Peyer's patch (tissue), 4 donors: ENCODE results near the gene FNIP1.

ENCODE experiments used
- POLR2A ChIP-seq, 2 donors: fragments of 450-650 bp; IDR thresholded peaks; one replicate each; pipeline ENCODE4 v1.5.1; 2017; ENCODE audit warnings: antibody characterized with exemption in 2 of 2, mild to moderate bottlenecking in 2 of 2, moderate library complexity in 2 of 2
- TF ChIP-seq, protein P1 (sequence below), 6 experiments: fragments of 450-650 bp in 4 of 6; fragments of 200-600 bp in 2 of 6; sonication (generic) in 1 of 6; IDR thresholded peaks; one replicate each; pipeline ENCODE4 v1.5.1; 2017 to 2019; ENCODE audit warnings: antibody characterized with exemption in 6 of 6, mild to moderate bottlenecking in 3 of 6, moderate library complexity in 1 of 6

DNA sequence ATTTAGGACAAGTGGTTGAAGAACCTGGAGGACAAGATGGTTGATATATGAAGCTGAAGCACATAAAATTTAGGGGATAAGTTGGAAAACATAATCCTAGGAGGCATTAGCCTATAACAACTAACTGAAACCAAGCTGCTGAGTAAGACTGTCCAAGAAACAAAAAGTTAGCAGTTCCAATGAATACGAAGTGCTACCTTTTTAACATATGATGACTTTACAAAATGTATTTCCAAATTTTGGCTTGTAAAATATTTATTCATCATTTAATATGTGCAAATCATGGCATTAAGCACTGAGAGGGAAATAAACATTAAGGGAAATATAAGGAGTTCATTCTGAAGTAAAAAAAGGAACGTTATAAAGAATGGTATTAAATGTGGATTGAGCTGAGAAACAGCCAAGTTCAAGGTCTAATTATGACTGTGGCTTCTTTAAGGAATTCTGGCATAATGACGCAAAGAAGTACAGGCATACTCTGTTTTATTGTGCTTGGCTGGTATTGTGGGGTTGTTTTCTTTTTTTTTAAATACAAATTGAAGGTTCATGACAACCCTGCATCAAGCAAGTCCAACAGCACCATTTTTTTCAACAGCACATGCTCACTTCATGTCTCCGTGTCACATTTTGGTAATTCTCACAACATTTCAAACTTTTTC lies 169.5 kb downstream of the FNIP1 start:
- TF ChIP-seq, protein P1, sequence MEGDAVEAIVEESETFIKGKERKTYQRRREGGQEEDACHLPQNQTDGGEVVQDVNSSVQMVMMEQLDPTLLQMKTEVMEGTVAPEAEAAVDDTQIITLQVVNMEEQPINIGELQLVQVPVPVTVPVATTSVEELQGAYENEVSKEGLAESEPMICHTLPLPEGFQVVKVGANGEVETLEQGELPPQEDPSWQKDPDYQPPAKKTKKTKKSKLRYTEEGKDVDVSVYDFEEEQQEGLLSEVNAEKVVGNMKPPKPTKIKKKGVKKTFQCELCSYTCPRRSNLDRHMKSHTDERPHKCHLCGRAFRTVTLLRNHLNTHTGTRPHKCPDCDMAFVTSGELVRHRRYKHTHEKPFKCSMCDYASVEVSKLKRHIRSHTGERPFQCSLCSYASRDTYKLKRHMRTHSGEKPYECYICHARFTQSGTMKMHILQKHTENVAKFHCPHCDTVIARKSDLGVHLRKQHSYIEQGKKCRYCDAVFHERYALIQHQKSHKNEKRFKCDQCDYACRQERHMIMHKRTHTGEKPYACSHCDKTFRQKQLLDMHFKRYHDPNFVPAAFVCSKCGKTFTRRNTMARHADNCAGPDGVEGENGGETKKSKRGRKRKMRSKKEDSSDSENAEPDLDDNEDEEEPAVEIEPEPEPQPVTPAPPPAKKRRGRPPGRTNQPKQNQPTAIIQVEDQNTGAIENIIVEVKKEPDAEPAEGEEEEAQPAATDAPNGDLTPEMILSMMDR (IDR thresholded peaks at IDR 0.05) = no peak
- no peak for TF ChIP-seq POLR2A (IDR thresholded peaks at IDR 0.05)
